K562 (cell line): ENCODE measurements around the gene BTRC. TPM values are rescaled to one million over a fixed set of nuclear protein-coding genes. Genes with fewer than 3 reads are reported as not detected.
A peak's percentile ranks its signal among the peaks of the same experiment; 100 is the strongest.
"Not testable (repeated sequence)": the region's sequence is repeated elsewhere in the genome, so short reads cannot be mapped to it uniquely, and the experiment has no call there.

Experiments used
- ATAC-seq: fragments of 200-7000 bp; cut with Tn5 transposase; 3 replicates; pipeline ENCODE4 v1.9.1; 2020; ENCODE audit warnings: moderate library complexity
- BruUV-seq: library from RNA; stranded (reverse); fragments of 400-500 nt; replicated peaks from 2 replicates; lab custom pipeline; 2021; lab: Mats Ljungman, UMichigan
- CTCF ChIA-PET: fragments of 300-600 bp; formaldehyde crosslinking; extraction: SDS; loops from one replicate; lab custom pipeline; 2021; ENCODE audit warnings: low intra/inter-chr PET ratio; lab: Yijun Ruan, JAX
- POLR2A ChIA-PET: fragments of 300-600, 350-650 bp; sonication (Branson Sonifier 250); formaldehyde crosslinking; extraction: SDS; loops from one replicate; lab custom pipeline; 2021; ENCODE audit warnings: antibody characterized with exemption, inconsistent platforms; lab: Yijun Ruan, JAX
- DNase-seq, 4 experiments: peaks; one replicate each; pipeline versions ENCODE4 v3.0.0 to v3.0.0-alpha.2; 2011 to 2018; ENCODE audit warnings: low spot score in 3 of 4, mixed read lengths in 3 of 4; ENCODE audit errors: extremely low read depth in 1 of 4
- FAIRE-seq: peaks from 2 replicates; lab custom pipeline; 2011; peaks lifted over from hg19 to GRCh38; lab: Jason Lieb, UNC
- H2AFZ ChIP-seq: 2 replicates; pipeline ENCODE4 v1.6.0; 2011; ENCODE audit warnings: low read depth, low read length, control low read depth, inconsistent platforms
- H3K27ac ChIP-seq: fragments of 200-600 bp; 3 replicates; pipeline ENCODE4 v1.8.0; 2011; ENCODE audit warnings: low read depth, mild to moderate bottlenecking, control low read depth, inconsistent platforms, low read length, moderate library complexity, mixed read lengths; ENCODE audit errors: extremely low read depth
- H3K27me3 ChIP-seq, 2 experiments: fragments of 300-600 bp in 1 of 2; 2 replicates in 1 of 2; 3 replicates in 1 of 2; pipeline versions ENCODE4 v1.6.0 to v1.8.0; 2011; ENCODE audit warnings: inconsistent platforms in 2 of 2, low read length in 2 of 2, mild to moderate bottlenecking in 1 of 2, mixed read lengths in 1 of 2, moderate library complexity in 1 of 2; ENCODE audit not compliant: control insufficient read depth in 2 of 2, insufficient read depth in 2 of 2
- H3K36me3 ChIP-seq: fragments of 300-600 bp; 3 replicates; pipeline ENCODE4 v1.8.0; 2011; ENCODE audit warnings: mild to moderate bottlenecking, low read length, inconsistent platforms; ENCODE audit not compliant: control insufficient read depth, insufficient read depth
- H3K4me1 ChIP-seq, 2 experiments: fragments of 200-600 bp in 1 of 2; replicated peaks in 1 of 2; 2 replicates in 1 of 2; 3 replicates in 1 of 2; pipeline versions ENCODE4 v1.5.1 to v1.8.0; 2011; ENCODE audit warnings: inconsistent platforms in 2 of 2, low read length in 2 of 2, mild to moderate bottlenecking in 1 of 2, mixed read lengths in 1 of 2, moderate library complexity in 1 of 2; ENCODE audit not compliant: control insufficient read depth in 2 of 2, insufficient read depth in 2 of 2
- H3K4me2 ChIP-seq: 2 replicates; pipeline ENCODE4 v1.6.1; 2011; ENCODE audit warnings: low read length, control low read depth, inconsistent platforms, mixed read lengths; ENCODE audit not compliant: insufficient read depth
- H3K4me3 ChIP-seq: fragments of 200-600 bp; sonication (generic), shearing (Covaris generic); 2 replicates; pipeline ENCODE4 v1.5.1; 2016; ENCODE audit warnings: control low read depth, inconsistent platforms
- H3K79me2 ChIP-seq: fragments of 200-600 bp; 3 replicates; pipeline ENCODE4 v1.8.0; 2011; ENCODE audit warnings: low read length, inconsistent platforms; ENCODE audit not compliant: control insufficient read depth, insufficient read depth
- H3K9ac ChIP-seq, 2 experiments: 2 replicates each; pipeline versions ENCODE4 v1.6.0 to v1.6.1; 2011; ENCODE audit warnings: low read depth in 2 of 2, low read length in 2 of 2, control low read depth in 1 of 2, inconsistent platforms in 1 of 2, mild to moderate bottlenecking in 1 of 2, mixed read lengths in 1 of 2; ENCODE audit not compliant: insufficient read depth in 1 of 2
- H3K9me1 ChIP-seq: one replicate; pipeline ENCODE4 v1.6.0; 2011; ENCODE audit warnings: inconsistent platforms, mild to moderate bottlenecking, low read length, moderate library complexity; ENCODE audit not compliant: control insufficient read depth, insufficient read depth
- H3K9me3 ChIP-seq: replicated peaks from 2 replicates; pipeline ENCODE4 v1.5.1; 2011; ENCODE audit warnings: low read depth, low read length, inconsistent platforms; ENCODE audit not compliant: control insufficient read depth, insufficient read depth
- H4K20me1 ChIP-seq: replicated peaks from 2 replicates; pipeline ENCODE4 v1.6.1; 2011; ENCODE audit warnings: low read length, inconsistent platforms, mixed read lengths; ENCODE audit not compliant: control insufficient read depth, insufficient read depth
- HDAC1 ChIP-seq, 2 experiments: fragments of 450-650 bp; IDR thresholded peaks; 2 replicates each; pipeline ENCODE4 v1.6.1; 2016 to 2017; ENCODE audit warnings: inconsistent platforms in 1 of 2, mild to moderate bottlenecking in 1 of 2, moderate library complexity in 1 of 2
- MCM5 ChIP-seq: fragments of 450-650 bp; IDR thresholded peaks from 2 replicates; pipeline ENCODE4 v1.6.1; 2016; ENCODE audit warnings: low read depth
- MED1 ChIP-seq: sonication (generic); formaldehyde crosslinking; IDR thresholded peaks from 2 replicates; pipeline ENCODE4 v1.8.1; 2023; ENCODE audit warnings: missing genetic modification reagents, borderline replicate concordance
- SRF ChIP-seq, 2 experiments: fragments of 250-450, 450-650 bp in 1 of 2; sonication (Bioruptor Pico) in 1 of 2; sonication (generic) in 1 of 2; formaldehyde crosslinking; IDR thresholded peaks; 2 replicates each; pipeline versions ENCODE4 v1.5.0 to v1.5.1; 2020 to 2022; ENCODE audit warnings: mild to moderate bottlenecking in 1 of 2, missing genetic modification reagents in 1 of 2
- WGBS: fragments of 100-300 bp; shearing (Covaris generic); methylation state at CpG from one replicate; pipeline ENCODE4 v1.1.6; 2016; ENCODE audit warnings: low coverage, mixed read lengths; ENCODE audit not compliant: insufficient coverage; ENCODE audit errors: missing lambda C conversion rate; 5-methylcytosine and 5-hydroxymethylcytosine counted together
- in situ Hi-C: fragments of 300-500 bp; cut with MboI; formaldehyde crosslinking; loops from 4 replicates; pipeline ENCODE4 v1.15.0; 2018; ENCODE audit warnings: inconsistent platforms, mixed read lengths
- intact Hi-C: fragments of 100-400 bp; cut with micrococcal nuclease; formaldehyde crosslinking; loops from 2 replicates; pipeline ENCODE4 v1.14.2; 2022
- polyA plus RNA-seq, 8 experiments: library from polyadenylated mRNA; depleted of rRNA in 4 of 8; stranded (reverse) in 5 of 8; unstranded in 3 of 8; fragments of >200 nt; fragmentation: Nextera tagmentation in 2 of 8; fragmentation: Illumina TruSeq in 1 of 8; extraction: Ambion mirVana in 2 of 8; extraction: Trizol in 1 of 8; gene quantifications; 2 replicates each; pipeline versions ENCODE4 v1.2.1 to v1.2.3, GENCODE V29; 2011 to 2014; ENCODE audit warnings: inconsistent platforms in 1 of 8, missing spikeins in 1 of 8
- total RNA-seq, 7 experiments: library from RNA; depleted of rRNA in 6 of 7; stranded (reverse); fragments of >200 nt in 6 of 7; fragmentation: Illumina TruSeq in 2 of 7; extraction: Trizol in 2 of 7; gene quantifications; 2 replicates each; pipeline versions ENCODE4 v1.2.1 to v1.2.3, GENCODE V29; 2011 to 2021; ENCODE audit warnings: low replicate concordance in 1 of 7
- TF ChIP-seq, protein P1 (sequence below), 2 experiments: fragments of 450-650 bp in 1 of 2; sonication (generic) in 1 of 2; formaldehyde crosslinking in 1 of 2; IDR thresholded peaks in 1 of 2; conservative IDR thresholded peaks in 1 of 2; 2 replicates each; pipeline versions ENCODE4 v1.6.1 to v1.8.1; 2016 to 2023; ENCODE audit warnings: mild to moderate bottlenecking in 2 of 2, moderate library complexity in 2 of 2, inconsistent platforms in 1 of 2, missing genetic modification reagents in 1 of 2

The BTRC gene
- total and polyA plus RNA-seq, 9 of the 15 experiments (the other 6 are each of a cell fraction or from before 2014, with no cell fraction given) = 1.6 to 15.4 (median 7.0) TPM

- TF ChIP-seq MED1 (CRISPR knock-in tag) = no peak
- no peak for TF ChIP-seq HDAC1 (IDR thresholded peaks at IDR 0.05)
- no peak for TF ChIP-seq MCM5
- TF ChIP-seq, protein P1, sequence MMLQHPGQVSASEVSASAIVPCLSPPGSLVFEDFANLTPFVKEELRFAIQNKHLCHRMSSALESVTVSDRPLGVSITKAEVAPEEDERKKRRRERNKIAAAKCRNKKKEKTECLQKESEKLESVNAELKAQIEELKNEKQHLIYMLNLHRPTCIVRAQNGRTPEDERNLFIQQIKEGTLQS (IDR thresholded peaks at IDR 0.05) = peak; percentile 90
- TF ChIP-seq, protein P1 (CRISPR knock-in tag; conservative IDR thresholded peaks at IDR 0.05) = no peak; the same call in 1 of the 2 replicates
- no peak for TF ChIP-seq SRF (CRISPR knock-in tag; IDR thresholded peaks at IDR 0.05)
- TF ChIP-seq, all 486 proteins: peak for 25
Observed at GRCh38 chr10:101588879-101589278, 234.9 kb downstream of the BTRC start (continued).

GRCh38 chr10:101593331-101593730, 239.4 kb downstream of the BTRC start:
- CTCF ChIA-PET, ATAC-seq, H3K9me3 ChIP-seq, H2AFZ ChIP-seq, H3K27ac ChIP-seq, H3K4me1 ChIP-seq, H4K20me1 ChIP-seq, BruUV-seq, H3K4me3 ChIP-seq, intact Hi-C loops, FAIRE-seq, H3K9me1 ChIP-seq, H3K36me3 ChIP-seq, H3K79me2 ChIP-seq, H3K4me2 ChIP-seq, in situ Hi-C loops, DNase-seq, POLR2A ChIA-PET, H3K27me3 ChIP-seq, H3K9ac ChIP-seq: not testable (repeated sequence)
- WGBS = no CpG with 5 or more reads among the region's 2 CpGs
